ENCODE results near the gene ERICH4. TPM values are rescaled to one million over a fixed set of nuclear protein-coding genes. Genes with fewer than 3 reads are reported as not detected.

Gene ERICH4
- total and polyA plus RNA-seq, 9 of the 15 experiments (the other 6 are each of a cell fraction or from before 2014, with no cell fraction given) = not detected

GRCh38 chr19:41416194-41416674 lies 26.7 kb upstream of the ERICH4 start:
- 84% methylated on average over 12 of the region's 12 CpGs for WGBS (ENCODE audit: insufficient coverage, low coverage, missing lambda C conversion rate)
- Histone ChIP-seq H3K27me3 (ENCODE audit: control insufficient read depth in 2 of 2, insufficient read depth in 2 of 2, low read length in 2 of 2) (no peaks in the 10 kb centered on the region), H3K4me1 (replicated peaks in 1 of 2; ENCODE audit: control insufficient read depth in 2 of 2, insufficient read depth in 2 of 2, low read length in 2 of 2) (no peaks in the 10 kb centered on the region), H3K9me3 (replicated peaks; ENCODE audit: control insufficient read depth, insufficient read depth, low read depth, low read length) (no peaks in the 10 kb centered on the region), H3K36me3 (ENCODE audit: control insufficient read depth, insufficient read depth, low read length) (peaks cover 43% of the 10 kb centered on the region; the same call in 1 of the 3 replicates), H3K27ac (ENCODE audit: extremely low read depth, low read depth, low read length) (no peak overlapping the region), H3K9ac (ENCODE audit: insufficient read depth in 1 of 2, low read depth in 2 of 2, low read length in 2 of 2) (no peak overlapping the region), H2AFZ (ENCODE audit: low read depth, low read length) (no peak overlapping the region), H3K4me3 (no peak overlapping the region), H3K4me2 (ENCODE audit: insufficient read depth, low read length) (no peak overlapping the region), H4K20me1 (replicated peaks; ENCODE audit: control insufficient read depth, insufficient read depth, low read length) (no peaks in the 10 kb centered on the region), H3K9me1 (ENCODE audit: control insufficient read depth, insufficient read depth, low read length) (no peaks in the 10 kb centered on the region), H3K79me2 (ENCODE audit: control insufficient read depth, insufficient read depth, low read length) (no peaks in the 10 kb centered on the region)
- no peak for ATAC-seq
- FAIRE-seq = no peak
- intact Hi-C loops (cut with micrococcal nuclease) (no loop called here), in situ Hi-C loops (cut with MboI) (no loop called here)
- no peak for DNase-seq (ENCODE audit: extremely low read depth in 1 of 4, low spot score in 3 of 4)
- CTCF ChIA-PET (ENCODE audit: low intra/inter-chr PET ratio) = no interaction called here
- POLR2A ChIA-PET = interaction anchor here (1.9 kb wide), 1 partner anchor 11 kb away, joined by 5 read pairs; the partner anchor contains the start of gene B3GNT8
- no peak for TF ChIP-seq SNRNP70 (optimal IDR thresholded peaks at IDR 0.05; ENCODE audit: low read depth, low read length)
- no peak for TF ChIP-seq CREB1 (IDR thresholded peaks at IDR 0.05)
- TF ChIP-seq CREB1 (CRISPR knock-in tag; IDR thresholded peaks at IDR 0.05) = no peak
- no TSS peak for BruUV-seq (replicated peaks)

- H3K36me3 ChIP-seq (ENCODE audit: control insufficient read depth, insufficient read depth, low read length) = peaks cover 51% of the 10 kb centered on the region; the same call in 2 of the 3 replicates
- CTCF ChIA-PET (ENCODE audit: low intra/inter-chr PET ratio) = interaction anchor here (0.6 kb wide), 1 partner anchor 260 kb away, joined by 3 read pairs; no protein-coding TSS in a partner anchor
- ATAC-seq (no peak), FAIRE-seq (no peak), DNase-seq (ENCODE audit: extremely low read depth in 1 of 4, low spot score in 3 of 4) (no peak)
- WGBS (ENCODE audit: insufficient coverage, low coverage, missing lambda C conversion rate) = 49% methylated on average over 8 of the region's 8 CpGs
- in situ Hi-C loops (cut with MboI) (no loop called here), intact Hi-C loops (cut with micrococcal nuclease) (no loop called here)
- no peak overlapping the region for H2AFZ ChIP-seq (ENCODE audit: low read depth, low read length)
- H3K79me2 ChIP-seq (ENCODE audit: control insufficient read depth, insufficient read depth, low read length) = no peaks in the 10 kb centered on the region
- no peaks in the 10 kb centered on the region for H3K9me3 ChIP-seq (replicated peaks; ENCODE audit: control insufficient read depth, insufficient read depth, low read depth, low read length)
- H3K9me1 ChIP-seq (ENCODE audit: control insufficient read depth, insufficient read depth, low read length) = no peaks in the 10 kb centered on the region
- peaks cover 8 to 11% of the 10 kb centered on the region in 2 experiments for H3K4me1 ChIP-seq (replicated peaks in 1 of 2; ENCODE audit: control insufficient read depth in 2 of 2, insufficient read depth in 2 of 2, low read length in 2 of 2)
- no peaks in the 10 kb centered on the region for H3K27me3 ChIP-seq (ENCODE audit: control insufficient read depth in 2 of 2, insufficient read depth in 2 of 2, low read length in 2 of 2)
- POLR2A ChIA-PET = interaction anchor here (0.6 to 0.7 kb wide), 3 partner anchors 19 to 80 kb away, joined by 3 to 4 read pairs (median 3); partner anchors contain the start of gene DMAC2
- BruUV-seq (replicated peaks) = no TSS peak
- H4K20me1 ChIP-seq (replicated peaks; ENCODE audit: control insufficient read depth, insufficient read depth, low read length) = no peaks in the 10 kb centered on the region
- H3K9ac ChIP-seq (ENCODE audit: insufficient read depth in 1 of 2, low read depth in 2 of 2, low read length in 2 of 2) = no peak overlapping the region
- no peak overlapping the region for H3K27ac ChIP-seq (ENCODE audit: extremely low read depth, low read depth, low read length)
- H3K4me2 ChIP-seq (ENCODE audit: insufficient read depth, low read length) = no peak overlapping the region
- H3K4me3 ChIP-seq = no peak overlapping the region
- no peak for TF ChIP-seq TCF7L2 (IDR thresholded peaks at IDR 0.05; ENCODE audit: low read depth, low read length)
- no peak for TF ChIP-seq SIN3B (IDR thresholded peaks at IDR 0.05; ENCODE audit: low read depth)
- no peak for TF ChIP-seq ETV5 (CRISPR knock-in tag; IDR thresholded peaks at IDR 0.05; ENCODE audit: low read depth)
- no peak for TF ChIP-seq MBD1 (CRISPR knock-in tag; IDR thresholded peaks at IDR 0.05)
- TF ChIP-seq MYBL2 (IDR thresholded peaks at IDR 0.05; ENCODE audit: low read depth) = no peak
- TF ChIP-seq MYBL2 (CRISPR knock-in tag; IDR thresholded peaks at IDR 0.05; ENCODE audit: borderline replicate concordance) = no peak
- no peak for TF ChIP-seq XRCC5 (IDR thresholded peaks at IDR 0.05; ENCODE audit: low read depth, low read length)
- no peak for TF ChIP-seq JUN (IDR thresholded peaks at IDR 0.05; ENCODE audit: borderline replicate concordance, low read depth, low read length)
- TF ChIP-seq JUN (CRISPR knock-in tag; IDR thresholded peaks at IDR 0.05; ENCODE audit: borderline replicate concordance) = no peak
- no peak for TF ChIP-seq GTF2F1 (IDR thresholded peaks at IDR 0.05; ENCODE audit: low read depth, low read length)
- no peak for TF ChIP-seq PML (IDR thresholded peaks at IDR 0.05; ENCODE audit: low read length)
- no peak for TF ChIP-seq DPF2 (IDR thresholded peaks at IDR 0.05)
Measured at GRCh38 chr19:41420101-41420880, 22.7 kb upstream of the ERICH4 start.
